Right lobe of liver (tissue), 4 donors: ENCODE measurements around the gene TGM2.

Source experiments
- POLR2A ChIP-seq: fragments of 450-650 bp; IDR thresholded peaks from one replicate; pipeline ENCODE4 v1.6.1; 2017; ENCODE audit warnings: antibody characterized with exemption, mild to moderate bottlenecking
- TF ChIP-seq, protein P1 (sequence below), 4 donors: fragments of 200-600 bp in 3 of 4; fragments of 450-650 bp in 1 of 4; IDR thresholded peaks; one replicate each; pipeline versions ENCODE4 v1.5.1 to v1.8.0; 2016 to 2022; ENCODE audit warnings: antibody characterized with exemption in 4 of 4, mild to moderate bottlenecking in 2 of 4
- donor health status: DM: no; HTN: no; CAD: no.
- donor health status: DM: no; HTN: no; CAD: no.
- donor health status: DM: no; HTN: yes; CAD: no.

DNA sequence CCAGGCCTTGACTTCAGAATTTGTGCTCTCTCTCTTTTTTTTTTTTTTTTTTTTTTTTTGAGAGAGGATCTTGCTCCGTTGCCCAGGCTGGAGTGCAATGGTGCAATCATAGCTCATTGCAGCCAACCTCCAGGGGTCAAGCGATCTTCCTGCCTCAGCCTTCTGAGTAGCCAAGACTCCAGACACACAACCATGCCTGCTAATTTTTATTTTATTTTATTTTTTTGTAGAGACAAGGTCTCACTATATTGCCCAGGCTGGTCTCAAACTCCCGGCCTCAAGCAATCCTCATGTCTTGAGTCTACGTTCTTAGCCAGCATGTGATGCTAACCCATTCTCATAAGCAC lies 19.4 kb downstream of the TGM2 start:
- TF ChIP-seq, protein P1, sequence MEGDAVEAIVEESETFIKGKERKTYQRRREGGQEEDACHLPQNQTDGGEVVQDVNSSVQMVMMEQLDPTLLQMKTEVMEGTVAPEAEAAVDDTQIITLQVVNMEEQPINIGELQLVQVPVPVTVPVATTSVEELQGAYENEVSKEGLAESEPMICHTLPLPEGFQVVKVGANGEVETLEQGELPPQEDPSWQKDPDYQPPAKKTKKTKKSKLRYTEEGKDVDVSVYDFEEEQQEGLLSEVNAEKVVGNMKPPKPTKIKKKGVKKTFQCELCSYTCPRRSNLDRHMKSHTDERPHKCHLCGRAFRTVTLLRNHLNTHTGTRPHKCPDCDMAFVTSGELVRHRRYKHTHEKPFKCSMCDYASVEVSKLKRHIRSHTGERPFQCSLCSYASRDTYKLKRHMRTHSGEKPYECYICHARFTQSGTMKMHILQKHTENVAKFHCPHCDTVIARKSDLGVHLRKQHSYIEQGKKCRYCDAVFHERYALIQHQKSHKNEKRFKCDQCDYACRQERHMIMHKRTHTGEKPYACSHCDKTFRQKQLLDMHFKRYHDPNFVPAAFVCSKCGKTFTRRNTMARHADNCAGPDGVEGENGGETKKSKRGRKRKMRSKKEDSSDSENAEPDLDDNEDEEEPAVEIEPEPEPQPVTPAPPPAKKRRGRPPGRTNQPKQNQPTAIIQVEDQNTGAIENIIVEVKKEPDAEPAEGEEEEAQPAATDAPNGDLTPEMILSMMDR (IDR thresholded peaks at IDR 0.05) = no peak
- no peak for TF ChIP-seq POLR2A
